HG03520 (cell line): ENCODE data around the gene FOXJ2.
"Not testable (repeated sequence)": the region's sequence is repeated elsewhere in the genome, so short reads cannot be mapped to it uniquely, and the experiment has no call there.

Source experiments
- ATAC-seq: cut with Tn5 transposase; IDR thresholded peaks from one replicate; pipeline ENCODE4 v1.9.1; 2021; ENCODE audit warnings: mild to moderate bottlenecking, moderate library complexity; ENCODE audit not compliant: unreplicated experiment

FOXJ2 gene

DNA sequence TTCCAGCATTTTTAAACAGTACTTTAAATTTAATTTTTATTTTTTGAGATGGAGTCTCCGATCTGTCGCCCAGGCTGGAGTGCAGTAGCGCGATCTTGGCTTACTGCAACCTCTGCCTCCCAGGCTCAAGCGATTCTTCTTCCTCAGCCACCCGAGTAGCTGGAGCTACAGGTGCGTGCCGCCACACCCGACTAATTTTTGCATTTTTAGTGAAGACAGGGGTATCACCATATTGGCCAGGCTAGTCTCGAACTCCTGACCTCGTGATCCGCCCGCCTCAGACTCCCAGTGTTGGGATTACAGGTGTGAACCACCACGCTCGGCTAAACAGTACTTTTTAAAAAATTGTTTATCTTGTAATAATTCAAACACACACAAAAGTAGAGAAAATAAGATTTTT, 4.2 kb upstream of the FOXJ2 start:
- ATAC-seq: no peak

- ATAC-seq: no peak
These were observed 2.3 kb upstream of the FOXJ2 start for GRCh38 chr12:8030189-8030588.

DNA sequence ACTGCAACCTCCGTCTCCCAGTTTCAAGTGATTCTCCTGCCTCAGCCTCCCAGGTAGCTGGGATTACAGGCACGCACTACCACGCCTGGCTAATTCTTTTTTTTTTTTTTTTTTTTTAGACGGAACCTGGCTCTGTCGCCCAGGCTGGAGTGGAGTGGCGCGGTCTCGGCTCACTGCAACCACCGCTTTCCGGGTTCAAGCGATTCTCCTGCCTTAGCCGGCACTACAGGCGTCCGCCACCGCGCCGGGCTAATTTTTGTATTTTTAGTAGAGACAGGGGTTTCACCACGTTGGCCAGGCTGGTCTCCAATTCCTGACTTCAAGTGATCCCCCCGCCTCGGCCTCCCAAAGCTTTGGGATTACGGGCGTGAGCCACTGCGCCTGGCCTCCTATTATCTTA, 1.5 kb upstream of the FOXJ2 start:
- ATAC-seq: not testable (repeated sequence)

- ATAC-seq: no peak
These were observed 659 bp upstream of the FOXJ2 start for GRCh38 chr12:8031872-8032241.

DNA sequence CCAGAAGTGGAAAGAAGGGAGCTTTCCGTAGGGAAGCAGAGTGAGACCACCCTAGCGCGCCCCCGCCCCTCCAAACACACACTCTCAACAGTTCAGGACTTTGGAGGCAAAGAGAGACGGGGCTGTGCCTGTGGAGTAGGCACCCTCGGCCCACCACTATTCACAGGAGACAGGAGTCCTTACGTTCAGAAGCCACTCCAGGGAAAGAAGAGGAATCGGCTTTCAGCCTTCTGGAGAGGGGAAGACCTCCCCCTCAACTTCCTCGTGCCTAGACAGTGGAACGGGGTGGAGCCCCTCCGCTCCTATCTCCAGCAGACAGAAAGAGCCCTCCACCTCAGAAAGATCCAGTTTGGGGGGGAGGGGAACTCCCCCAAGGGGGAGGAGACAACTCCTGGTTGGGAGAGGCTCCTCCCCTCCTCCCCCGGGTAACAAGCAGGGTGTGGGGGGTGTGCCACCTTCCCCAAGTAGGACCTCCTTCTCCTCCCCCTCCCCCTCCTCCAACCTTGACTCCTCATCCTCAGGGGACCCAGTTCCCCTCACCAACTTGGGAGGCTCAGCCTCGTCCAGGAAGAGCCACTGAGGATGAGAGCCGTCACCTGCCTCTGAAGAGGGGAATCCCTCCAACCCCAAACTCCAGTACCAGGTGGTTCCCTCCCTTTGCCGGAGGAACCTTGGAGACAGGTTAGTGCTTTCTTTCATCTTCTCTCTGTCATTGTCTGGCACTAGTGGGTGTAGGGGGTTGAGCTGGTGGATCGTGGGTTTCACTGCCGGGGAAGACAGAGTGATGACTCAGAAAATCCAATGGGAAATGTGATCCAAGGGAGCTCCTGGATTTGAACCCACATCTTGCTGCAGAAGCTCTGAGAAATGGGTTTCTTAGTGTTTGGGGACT, 883 bp downstream of the FOXJ2 start:
- ATAC-seq: no peak

GRCh38 chr12:8034802-8035201, 2.3 kb downstream of the FOXJ2 start:
- no peak for ATAC-seq

- no peak for ATAC-seq
These were observed 3.0 kb downstream of the FOXJ2 start for GRCh38 chr12:8035440-8036010.

GRCh38 chr12:8036346-8036745, 3.8 kb downstream of the FOXJ2 start:
- no peak for ATAC-seq

DNA sequence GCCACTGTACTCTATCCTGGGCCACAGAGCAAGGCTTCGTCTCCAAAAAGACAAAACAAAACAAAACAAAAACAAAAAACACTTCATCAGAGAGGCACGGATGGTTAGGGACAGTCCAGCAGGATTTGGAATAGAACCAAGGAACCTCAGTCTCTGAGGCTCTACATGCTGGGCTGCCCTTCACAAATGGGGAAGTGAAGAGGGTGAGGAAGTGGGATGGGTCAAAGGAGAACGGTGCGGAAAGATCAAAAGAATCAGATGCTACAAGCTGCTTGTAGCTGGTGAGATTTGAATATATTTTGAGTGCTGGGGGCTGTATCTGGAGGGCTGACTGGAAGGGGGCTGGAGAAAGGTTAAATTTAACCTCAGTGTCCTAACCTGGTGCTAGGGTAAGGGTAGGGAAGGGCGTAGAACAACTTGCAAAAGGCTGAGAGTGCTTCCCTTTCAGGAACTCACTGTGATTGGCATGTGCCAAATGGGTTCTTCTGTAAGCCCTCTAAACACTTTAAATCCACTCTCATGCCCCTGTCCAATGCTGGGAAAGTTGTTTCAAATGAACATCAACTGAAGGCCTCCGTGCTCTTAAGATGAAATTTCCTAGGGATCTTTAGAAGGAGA, 4.6 kb downstream of the FOXJ2 start:
- ATAC-seq: no peak

GRCh38 chr12:8037947-8038346, 5.4 kb downstream of the FOXJ2 start:
- no peak for ATAC-seq

DNA sequence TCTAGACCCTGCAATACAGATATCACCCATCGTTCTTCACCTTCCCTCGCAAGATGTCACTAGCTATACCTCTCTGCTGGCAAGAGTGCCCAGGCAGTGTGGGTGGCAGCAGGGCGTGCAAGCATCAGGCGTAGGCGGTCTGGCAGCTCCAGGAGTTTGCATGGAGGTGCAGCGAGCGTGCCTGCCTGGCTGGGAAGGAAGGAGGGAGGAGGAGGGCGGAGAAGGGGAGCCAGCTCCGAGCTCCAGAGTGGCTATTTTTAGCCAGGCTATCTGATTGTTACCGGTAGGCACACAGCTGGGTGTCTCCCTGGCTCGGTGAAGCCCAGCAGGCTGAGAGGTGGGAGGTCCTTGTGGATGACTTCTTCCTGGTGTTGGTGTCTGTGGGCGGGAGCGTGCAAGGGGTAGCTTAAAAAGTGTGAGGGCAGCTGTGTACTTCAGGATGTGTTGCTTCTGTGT, 6.2 kb downstream of the FOXJ2 start:
- no peak for ATAC-seq

DNA sequence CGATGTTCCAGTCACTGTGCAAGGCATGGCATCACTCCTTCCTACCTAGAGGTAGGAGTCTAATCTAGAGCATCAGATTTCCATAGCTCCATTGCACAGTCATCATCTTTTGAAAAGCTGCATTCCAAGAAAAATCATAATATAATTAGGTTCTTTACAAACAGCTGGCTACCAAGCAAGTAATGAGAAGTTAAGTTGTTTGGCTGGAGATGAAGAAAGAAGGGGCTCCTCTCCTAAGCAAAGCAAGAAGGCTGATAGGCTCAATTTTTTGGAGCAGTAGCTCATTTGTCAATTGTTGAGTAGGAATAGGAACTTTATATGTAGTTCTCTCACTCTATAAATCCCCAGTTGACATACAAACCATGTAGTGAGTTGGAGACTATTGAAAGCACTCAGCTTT, 8.3 kb downstream of the FOXJ2 start:
- no peak for ATAC-seq

DNA sequence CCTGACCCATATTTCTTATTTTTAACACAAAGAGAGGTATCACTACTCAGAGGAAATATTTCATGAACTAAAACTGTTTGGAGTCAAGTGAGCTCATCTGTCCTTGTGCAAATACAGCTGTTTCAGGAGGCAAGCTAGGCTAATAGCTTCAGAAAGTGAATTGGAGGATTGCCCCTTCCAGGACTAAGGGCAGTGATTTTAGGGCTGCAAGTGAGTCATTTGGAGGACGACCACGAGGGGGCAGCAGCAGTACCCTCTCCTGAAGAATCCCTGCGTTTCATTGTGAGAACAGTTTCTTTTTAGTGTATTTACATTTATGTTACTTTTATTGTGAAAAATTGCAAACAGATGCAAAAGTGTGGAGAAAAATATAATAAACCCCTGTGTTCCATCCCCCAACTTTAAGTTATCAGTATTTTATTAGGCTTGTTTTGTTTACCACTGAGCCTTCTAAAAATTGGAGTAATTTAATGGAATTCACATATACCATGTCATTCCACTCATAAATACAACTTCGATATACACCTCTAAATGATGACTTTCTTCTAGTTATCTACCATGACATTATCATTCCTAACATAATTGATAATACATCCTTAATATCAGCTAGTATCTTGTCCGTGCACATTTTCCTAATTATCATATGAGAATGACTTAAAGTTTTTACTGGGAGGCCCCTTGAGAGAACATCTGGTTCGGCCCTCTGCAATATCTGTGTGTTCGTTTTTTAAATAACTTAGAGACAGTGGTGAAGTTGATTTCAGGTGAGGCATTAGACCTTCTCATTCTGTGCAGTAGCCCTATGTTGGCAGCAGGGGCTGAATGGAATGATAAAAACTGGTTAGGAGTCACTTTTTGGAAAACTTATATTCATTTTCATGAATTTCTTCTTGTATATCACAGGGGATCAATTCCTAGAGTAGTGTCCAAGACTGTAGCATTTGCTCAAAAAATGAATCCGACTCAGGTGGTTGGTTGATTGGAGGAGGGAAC, 13.7 kb downstream of the FOXJ2 start:
- no peak for ATAC-seq

GRCh38 chr12:8047842-8048241, 15.3 kb downstream of the FOXJ2 start:
- ATAC-seq: no peak

DNA sequence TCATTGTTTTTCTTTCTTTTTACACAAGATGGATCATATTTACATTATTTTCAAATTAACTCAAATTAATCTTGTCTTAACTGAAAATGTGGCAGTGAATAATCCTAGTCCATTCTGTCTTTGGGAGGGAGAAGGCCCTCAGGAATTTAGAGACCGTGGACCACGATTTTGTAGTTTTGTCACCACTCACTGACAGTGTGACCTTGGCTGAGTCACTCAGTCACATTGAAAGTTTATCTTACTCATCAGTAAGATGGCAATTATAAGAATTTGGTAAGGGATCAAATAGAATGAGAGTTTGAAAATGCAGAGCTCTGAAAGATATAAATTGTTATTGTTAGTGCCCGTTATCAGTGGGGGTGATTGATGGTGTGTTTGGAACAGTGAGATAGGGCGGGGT, 16.4 kb downstream of the FOXJ2 start:
- ATAC-seq: no peak

GRCh38 chr12:8050600-8051250, 18.2 kb downstream of the FOXJ2 start:
- ATAC-seq: no peak

DNA sequence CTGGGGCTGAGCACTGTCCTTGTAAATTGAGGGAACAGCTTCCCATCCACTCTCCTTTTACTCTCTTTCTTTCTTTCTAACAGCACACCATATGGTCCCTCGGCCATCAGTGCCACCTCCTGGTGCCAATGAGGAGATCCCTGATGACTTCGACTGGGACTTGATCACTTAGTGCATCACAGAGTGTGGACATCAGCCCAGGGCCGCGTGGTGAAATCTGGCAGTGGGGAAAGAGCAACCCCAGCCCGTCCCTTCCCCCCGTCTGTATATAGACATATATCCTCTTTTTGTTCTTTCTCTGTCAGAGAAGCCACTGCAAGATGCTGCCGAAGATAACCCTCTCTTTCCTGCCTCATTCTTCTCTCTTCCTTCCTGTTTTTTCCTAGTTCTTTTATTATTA, 20.2 kb downstream of the FOXJ2 start:
- ATAC-seq: no peak

DNA sequence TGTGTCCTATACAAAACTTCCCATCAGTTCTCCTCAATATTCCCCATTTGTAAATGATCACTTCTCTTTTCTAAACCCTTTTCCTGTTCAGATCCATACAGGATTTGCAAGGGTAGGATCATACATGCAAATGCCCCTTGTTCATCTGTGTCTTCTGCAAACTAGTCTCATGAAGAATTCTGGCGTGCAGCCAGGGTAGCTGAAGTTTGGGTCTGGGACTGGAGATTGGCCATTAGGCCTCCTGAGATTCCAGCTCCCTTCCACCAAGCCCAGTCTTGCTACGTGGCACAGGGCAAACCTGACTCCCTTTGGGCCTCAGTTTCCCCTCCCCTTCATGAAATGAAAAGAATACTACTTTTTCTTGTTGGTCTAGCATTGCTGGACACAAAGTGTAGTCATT, 22.3 kb downstream of the FOXJ2 start:
- no peak for ATAC-seq

DNA sequence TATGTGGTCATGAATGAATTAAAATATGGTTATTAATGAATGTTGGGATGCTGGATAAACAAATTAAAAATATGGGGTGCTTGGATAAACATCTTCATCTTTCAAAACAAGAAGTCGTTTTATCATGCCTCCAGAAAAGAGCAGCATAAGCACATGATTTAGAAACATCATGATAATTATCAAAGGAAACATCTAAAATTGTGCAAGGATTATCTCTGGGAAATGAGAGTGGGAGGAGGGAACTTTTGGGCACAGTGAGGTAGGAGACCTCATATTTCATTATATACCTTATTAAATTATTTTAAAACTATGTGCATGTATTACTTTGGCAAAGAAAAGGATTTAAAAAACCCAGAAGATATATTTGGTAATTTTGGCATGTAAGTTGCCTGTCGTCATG, 24.8 kb downstream of the FOXJ2 start:
- no peak for ATAC-seq

DNA sequence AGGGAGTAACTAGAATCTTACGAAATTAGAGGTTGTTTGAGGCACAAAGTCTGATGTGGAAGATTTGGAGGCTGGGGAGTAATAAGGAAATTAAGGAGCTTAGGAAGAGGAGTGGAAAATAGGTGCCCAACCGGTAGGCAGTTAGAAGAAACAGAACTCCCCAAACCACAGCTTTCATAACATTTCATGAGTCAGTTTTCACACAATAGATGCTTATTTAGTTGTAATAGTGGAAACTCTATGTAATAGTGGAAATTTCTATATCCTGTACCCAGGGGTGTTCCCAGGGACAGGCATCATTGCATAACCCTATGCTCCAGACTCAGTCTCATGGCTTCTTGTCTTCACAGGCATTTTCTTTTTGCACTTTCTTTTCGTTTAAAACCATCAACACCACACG, 25.3 kb downstream of the FOXJ2 start:
- ATAC-seq: no peak
